HCT116 (cell line): ENCODE measurements around the gene C20orf204. TPM values are rescaled to one million over a fixed set of nuclear protein-coding genes. Genes with fewer than 3 reads are reported as not detected.
A peak's percentile ranks its signal among the peaks of the same experiment; 100 is the strongest.

Source experiments
- ATAC-seq: fragments of 200-7000 bp; cut with Tn5 transposase; 2 replicates; pipeline ENCODE4 v1.9.1; 2020; ENCODE audit warnings: mild to moderate bottlenecking, moderate library complexity
- BruUV-seq: library from RNA; stranded (reverse); fragments of 400-500 nt; replicated peaks from 2 replicates; lab custom pipeline; 2021; lab: Mats Ljungman, UMichigan
- CTCF ChIA-PET: fragments of 300-600 bp; sonication (Branson Sonifier 250); formaldehyde crosslinking; loops from one replicate; lab custom pipeline; 2021; ENCODE audit warnings: antibody characterized with exemption; lab: Charles Lee
- POLR2A ChIA-PET: fragments of 300-600, 350-600 bp; sonication (Branson Sonifier 250); formaldehyde crosslinking; loops from one replicate; lab custom pipeline; 2021; ENCODE audit warnings: antibody characterized with exemption; lab: Charles Lee
- RAD21 ChIA-PET, 2 experiments: fragments of 300-600 bp; sonication (Branson Sonifier 250); formaldehyde crosslinking; loops; one replicate each; lab custom pipeline; 2023; ENCODE audit warnings: low total read pairs in 2 of 2; ENCODE audit not compliant: uncharacterized antibody in 2 of 2, unreplicated experiment in 2 of 2, low non-redundant PET in 1 of 2; lab: Charles Lee
- DNase-seq: peaks from one replicate; pipeline ENCODE4 v3.0.0-alpha.2; 2010; ENCODE audit warnings: low read depth, low spot score
- H2AFZ ChIP-seq: fragments of 200-600 bp; shearing (Covaris generic), sonication (generic); 2 replicates; pipeline ENCODE4 v1.6.1; 2017; ENCODE audit warnings: low read depth, mixed run types, mixed read lengths, antibody characterized with exemption, low read length; ENCODE audit not compliant: poor library complexity, severe bottlenecking
- H3K27ac ChIP-seq: 2 replicates; pipeline ENCODE4 v1.5.1; 2012; ENCODE audit warnings: low read depth, low read length
- H3K27me3 ChIP-seq: fragments of 200-600 bp; sonication (generic); 2 replicates; pipeline ENCODE4 v1.6.1; 2016; ENCODE audit warnings: mixed run types, low read length, mixed read lengths; ENCODE audit not compliant: insufficient read depth
- H3K36me3 ChIP-seq, 2 experiments: fragments of 200-500 bp in 1 of 2; fragments of 200-600 bp in 1 of 2; sonication (Bioruptor generic) in 1 of 2; sonication (generic) in 1 of 2; 2 replicates each; pipeline versions ENCODE4 v1.5.1 to v1.6.1; 2014 to 2016; ENCODE audit warnings: low read length in 2 of 2, inconsistent platforms in 1 of 2, mixed read lengths in 1 of 2, mixed run types in 1 of 2; ENCODE audit not compliant: insufficient read depth in 2 of 2, control insufficient read depth in 1 of 2
- H3K4me1 ChIP-seq, 2 experiments: fragments of 200-600 bp in 1 of 2; sonication (generic) in 1 of 2; 2 replicates each; pipeline versions ENCODE4 v1.5.1 to v1.6.1; 2012 to 2017; ENCODE audit warnings: low read length in 2 of 2, inconsistent platforms in 1 of 2, mild to moderate bottlenecking in 1 of 2, mixed read lengths in 1 of 2, mixed run types in 1 of 2, moderate library complexity in 1 of 2; ENCODE audit not compliant: insufficient read depth in 2 of 2, control insufficient read depth in 1 of 2
- H3K4me2 ChIP-seq: fragments of 200-600 bp; sonication (generic); 2 replicates; pipeline ENCODE4 v1.6.1; 2017; ENCODE audit warnings: mixed run types, low read length, mixed read lengths
- H3K4me3 ChIP-seq, 2 experiments: fragments of 200-600 bp in 1 of 2; sonication (generic) in 1 of 2; replicated peaks in 1 of 2; 2 replicates each; pipeline ENCODE4 v1.5.1; 2011 to 2016; ENCODE audit warnings: low read length in 2 of 2, control low read depth in 1 of 2, low read depth in 1 of 2, mild to moderate bottlenecking in 1 of 2, mixed read lengths in 1 of 2, mixed run types in 1 of 2
- H3K79me2 ChIP-seq: fragments of 200-600 bp; sonication (generic); 2 replicates; pipeline ENCODE4 v1.6.1; 2017; ENCODE audit warnings: mild to moderate bottlenecking, mixed run types, low read length, moderate library complexity, mixed read lengths; ENCODE audit not compliant: insufficient read depth
- H3K9ac ChIP-seq: fragments of 200-600 bp; sonication (generic); 2 replicates; pipeline ENCODE4 v1.6.1; 2016; ENCODE audit warnings: low read length, mixed read lengths
- H3K9me2 ChIP-seq: fragments of 200-600 bp; sonication (generic), shearing (Covaris generic); 2 replicates; pipeline ENCODE4 v1.6.1; 2017; ENCODE audit warnings: mixed run types, mild to moderate bottlenecking, moderate library complexity; ENCODE audit not compliant: insufficient read depth
- H3K9me3 ChIP-seq, 2 experiments: fragments of 200-500 bp in 1 of 2; fragments of 200-600 bp in 1 of 2; sonication (Bioruptor generic) in 1 of 2; sonication (generic) in 1 of 2; 2 replicates each; pipeline ENCODE4 v1.6.1; 2014 to 2017; ENCODE audit warnings: low read length in 2 of 2, mixed read lengths in 2 of 2, inconsistent platforms in 1 of 2, low read depth in 1 of 2, mild to moderate bottlenecking in 1 of 2, mixed run types in 1 of 2, moderate library complexity in 1 of 2; ENCODE audit not compliant: control insufficient read depth in 1 of 2, insufficient read depth in 1 of 2
- H4K20me1 ChIP-seq: fragments of 200-600 bp; sonication (generic), shearing (Covaris generic); 2 replicates; pipeline ENCODE4 v1.6.1; 2017; ENCODE audit warnings: mixed run types, mild to moderate bottlenecking, moderate library complexity; ENCODE audit not compliant: insufficient read depth
- JUND ChIP-seq: IDR thresholded peaks from 2 replicates; pipeline ENCODE4 v1.6.1; 2012
- RAD21 ChIP-seq: IDR thresholded peaks from 2 replicates; pipeline ENCODE4 v1.6.1; 2012; ENCODE audit warnings: low read depth, mild to moderate bottlenecking
- intact Hi-C: fragments of 100-400 bp; cut with micrococcal nuclease; formaldehyde crosslinking; loops from 2 replicates; pipeline ENCODE4 v1.10.0; 2022
- total RNA-seq: library from RNA; stranded (reverse); gene quantifications from one replicate; pipeline ENCODE4 v1.2.1, GENCODE V29; 2021; ENCODE audit not compliant: unreplicated experiment
- TF ChIP-seq, protein P1 (sequence below), 3 experiments: fragments of 200-600 bp in 1 of 3; sonication (generic) in 1 of 3; IDR thresholded peaks in 2 of 3; conservative IDR thresholded peaks in 1 of 3; 2 replicates each; pipeline ENCODE4 v1.5.1; 2012 to 2017; ENCODE audit warnings: low read depth in 2 of 3, low read length in 2 of 3, antibody characterized with exemption in 1 of 3, borderline replicate concordance in 1 of 3, control low read depth in 1 of 3, mild to moderate bottlenecking in 1 of 3, mixed read lengths in 1 of 3, mixed run types in 1 of 3, moderate library complexity in 1 of 3; ENCODE audit not compliant: insufficient read depth in 1 of 3

The C20orf204 gene
- total RNA-seq, 1 experiment from 2014 or later, result 2.5 TPM

DNA sequence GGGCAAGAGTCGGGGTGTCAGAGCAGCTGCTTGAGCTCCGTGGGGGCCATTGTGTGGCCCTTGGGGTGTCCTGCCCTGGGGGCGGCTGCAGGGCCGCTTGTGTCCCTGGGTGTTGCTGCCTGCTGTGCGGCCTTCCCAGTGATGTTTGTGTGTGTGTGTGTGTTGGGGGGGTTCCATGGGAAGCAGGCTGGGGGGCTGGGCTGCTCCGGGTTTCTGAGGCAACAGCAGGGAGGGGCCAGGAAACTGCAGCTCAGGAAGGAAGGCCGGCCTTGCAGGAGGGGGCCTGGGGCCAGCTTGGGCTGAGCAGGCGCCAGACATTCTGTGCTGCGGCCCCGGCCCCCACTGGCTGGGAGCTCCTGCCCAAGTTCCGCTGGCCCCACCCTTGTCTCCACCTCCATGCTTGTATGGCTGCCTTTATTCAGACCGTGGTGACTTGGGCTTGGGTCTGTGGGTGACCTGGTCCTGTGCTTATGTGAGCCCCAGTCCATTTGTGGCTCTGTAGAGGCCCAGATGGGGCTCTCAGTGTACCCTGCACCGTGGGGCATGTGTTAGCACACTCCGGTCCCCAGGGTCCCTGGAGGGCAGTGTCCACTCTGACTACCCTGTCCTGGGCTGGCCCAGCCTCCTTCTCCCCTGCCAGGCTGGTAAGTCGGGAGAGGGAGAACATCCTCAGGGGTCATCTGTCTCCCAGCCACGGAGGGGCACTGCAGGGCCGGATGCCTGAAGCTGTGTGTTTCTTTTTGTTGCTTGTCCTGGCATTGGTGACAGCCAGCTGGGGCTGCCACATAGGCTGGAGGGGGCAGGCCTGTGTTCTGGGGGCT lies 18.1 kb downstream of the C20orf204 start:
- RAD21 ChIA-PET, result interaction anchor here in 1 of 2 experiments (0.8 kb wide), 1 partner anchor 81 kb away, joined by 3 read pairs; no protein-coding TSS in a partner anchor
- ATAC-seq (peak; percentile 41), DNase-seq (peak; percentile 29)
- H3K79me2 ChIP-seq, result no peaks in the 10 kb centered on the region
- H3K36me3 ChIP-seq, result no peaks in the 10 kb centered on the region
- peak overlapping the region; percentile 45 for H3K4me2 ChIP-seq
- H3K27me3 ChIP-seq, result no peaks in the 10 kb centered on the region
- H4K20me1 ChIP-seq, result no peaks in the 10 kb centered on the region
- no TSS peak for BruUV-seq
- TF ChIP-seq JUND (no peak), RAD21 (no peak)
- TF ChIP-seq, protein P1, sequence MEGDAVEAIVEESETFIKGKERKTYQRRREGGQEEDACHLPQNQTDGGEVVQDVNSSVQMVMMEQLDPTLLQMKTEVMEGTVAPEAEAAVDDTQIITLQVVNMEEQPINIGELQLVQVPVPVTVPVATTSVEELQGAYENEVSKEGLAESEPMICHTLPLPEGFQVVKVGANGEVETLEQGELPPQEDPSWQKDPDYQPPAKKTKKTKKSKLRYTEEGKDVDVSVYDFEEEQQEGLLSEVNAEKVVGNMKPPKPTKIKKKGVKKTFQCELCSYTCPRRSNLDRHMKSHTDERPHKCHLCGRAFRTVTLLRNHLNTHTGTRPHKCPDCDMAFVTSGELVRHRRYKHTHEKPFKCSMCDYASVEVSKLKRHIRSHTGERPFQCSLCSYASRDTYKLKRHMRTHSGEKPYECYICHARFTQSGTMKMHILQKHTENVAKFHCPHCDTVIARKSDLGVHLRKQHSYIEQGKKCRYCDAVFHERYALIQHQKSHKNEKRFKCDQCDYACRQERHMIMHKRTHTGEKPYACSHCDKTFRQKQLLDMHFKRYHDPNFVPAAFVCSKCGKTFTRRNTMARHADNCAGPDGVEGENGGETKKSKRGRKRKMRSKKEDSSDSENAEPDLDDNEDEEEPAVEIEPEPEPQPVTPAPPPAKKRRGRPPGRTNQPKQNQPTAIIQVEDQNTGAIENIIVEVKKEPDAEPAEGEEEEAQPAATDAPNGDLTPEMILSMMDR (IDR thresholded peaks at IDR 0.05 in 2 of 3, conservative IDR thresholded peaks at IDR 0.05 in 1 of 3; ENCODE audit: borderline replicate concordance in 1 of 3, insufficient read depth in 1 of 3, low read depth in 2 of 3, low read length in 2 of 3), result peak in 2 of 3 experiments; percentile 49 to 52; a peak in 4 of 6 replicates
- POLR2A ChIA-PET, result interaction anchor here (1.3 to 2.2 kb wide), 3 partner anchors 9 to 11 kb away, joined by 3 to 7 read pairs (median 3); partner anchors contain the start of gene TCEA2
- peak overlapping the region; percentile 23; the same call in 1 of the 2 replicates for H3K27ac ChIP-seq
- CTCF ChIA-PET, result interaction anchor here (1.0 to 2.9 kb wide), 7 partner anchors 9 to 79 kb away, joined by 3 to 35 read pairs (median 4); partner anchors contain the start of genes PRPF6 and TCEA2
- no peak overlapping the region for H2AFZ ChIP-seq
- no peak overlapping the region for H3K9ac ChIP-seq
- H3K4me1 ChIP-seq, result peaks cover 16 to 43% of the 10 kb centered on the region in 2 experiments
- H3K9me3 ChIP-seq, result no peaks in the 10 kb centered on the region
- intact Hi-C loops, result loop anchor here (10.0 kb wide), 1 partner anchor 349 kb away; the partner anchor contains the start of genes ARFRP1 and ZGPAT
- H3K9me2 ChIP-seq, result no peaks in the 10 kb centered on the region
- H3K4me3 ChIP-seq, result no peak overlapping the region
